GM23338 (cell line): ENCODE measurements around the gene DCUN1D2. TPM values are rescaled to one million over a fixed set of nuclear protein-coding genes. Genes with fewer than 3 reads are reported as not detected.
A peak's percentile ranks its signal among the peaks of the same experiment; 100 is the strongest.

Experiments used
- ATAC-seq: fragments of 200-7000 bp; cut with Tn5 transposase; 3 replicates; pipeline ENCODE4 v1.9.1; 2020
- DNase-seq: peaks from one replicate; pipeline ENCODE4 v3.0.0-alpha.2; 2015; ENCODE audit warnings: low spot score
- H2AFZ ChIP-seq: fragments of 200-600 bp; sonication (generic); 2 replicates; pipeline ENCODE4 v1.8.0; 2016; ENCODE audit warnings: antibody characterized with exemption, mild to moderate bottlenecking, moderate library complexity
- H3F3A ChIP-seq: fragments of 200-600 bp; sonication (generic); replicated peaks from 2 replicates; pipeline ENCODE4 v1.8.0; 2017; ENCODE audit warnings: antibody characterized with exemption, mixed run types, low read depth
- H3K27ac ChIP-seq: fragments of 200-600 bp; sonication (generic); 2 replicates; pipeline ENCODE4 v1.6.1; 2016; ENCODE audit warnings: low read depth
- H3K27me3 ChIP-seq: fragments of 200-600 bp; sonication (generic); 2 replicates; pipeline ENCODE4 v1.8.0; 2016; ENCODE audit warnings: mild to moderate bottlenecking, mixed run types, moderate library complexity; ENCODE audit not compliant: insufficient read depth
- H3K36me3 ChIP-seq: fragments of 200-600 bp; sonication (generic); 2 replicates; pipeline ENCODE4 v1.8.0; 2016; ENCODE audit warnings: mild to moderate bottlenecking; ENCODE audit not compliant: insufficient read depth
- H3K4me1 ChIP-seq: fragments of 200-600 bp; sonication (generic); 2 replicates; pipeline ENCODE4 v1.8.0; 2016; ENCODE audit warnings: mild to moderate bottlenecking, moderate library complexity; ENCODE audit not compliant: insufficient read depth
- H3K4me2 ChIP-seq: fragments of 200-600 bp; sonication (generic); 2 replicates; pipeline ENCODE4 v1.7.1; 2017; ENCODE audit warnings: mixed run types
- H3K4me3 ChIP-seq: fragments of 200-600 bp; sonication (generic); 2 replicates; pipeline ENCODE4 v1.6.1; 2016; ENCODE audit warnings: mixed run types
- H3K79me2 ChIP-seq: fragments of 200-600 bp; sonication (generic); replicated peaks from 2 replicates; pipeline ENCODE4 v1.8.0; 2017; ENCODE audit warnings: mild to moderate bottlenecking; ENCODE audit not compliant: insufficient read depth
- H3K9me2 ChIP-seq: fragments of 200-600 bp; sonication (generic); 2 replicates; pipeline ENCODE4 v1.8.0; 2017; ENCODE audit not compliant: insufficient read depth
- H4K20me1 ChIP-seq: fragments of 200-600 bp; sonication (generic); replicated peaks from 2 replicates; pipeline ENCODE4 v1.8.0; 2017; ENCODE audit warnings: mild to moderate bottlenecking; ENCODE audit not compliant: insufficient read depth
- H3K27ac Mint-ChIP-seq: 2 replicates; pipeline ENCODE4 v1.8.0; 2020; ENCODE audit warnings: inconsistent platforms, mild to moderate bottlenecking, moderate library complexity, mixed read lengths
- H3K27me3 Mint-ChIP-seq: 3 replicates; pipeline ENCODE4 v1.8.0; 2022; ENCODE audit warnings: low read depth, mild to moderate bottlenecking, moderate library complexity, mixed read lengths, inconsistent platforms; ENCODE audit not compliant: insufficient read depth, poor library complexity
- H3K36me3 Mint-ChIP-seq: 3 replicates; pipeline ENCODE4 v1.8.0; 2021; ENCODE audit warnings: low read depth, mild to moderate bottlenecking, inconsistent platforms, moderate library complexity, mixed read lengths
- H3K4me1 Mint-ChIP-seq: 3 replicates; pipeline ENCODE4 v1.8.0; 2020; ENCODE audit warnings: mild to moderate bottlenecking, inconsistent platforms, mixed read lengths
- H3K4me3 Mint-ChIP-seq: 3 replicates; pipeline ENCODE4 v1.8.0; 2021; ENCODE audit warnings: moderate library complexity, mild to moderate bottlenecking, inconsistent platforms, mixed read lengths
- H3K9me3 Mint-ChIP-seq: 3 replicates; pipeline ENCODE4 v1.8.0; 2020; ENCODE audit warnings: moderate library complexity, mild to moderate bottlenecking, inconsistent platforms, mixed read lengths
- CREB1 ChIP-seq: fragments of 250-450 bp; sonication (Bioruptor Pico); IDR thresholded peaks from 2 replicates; pipeline ENCODE4 v1.5.0; 2020; ENCODE audit warnings: low read depth, mild to moderate bottlenecking, moderate library complexity
- EZH2 ChIP-seq: fragments of 200-600 bp; sonication (generic); IDR thresholded peaks from one replicate; pipeline ENCODE4 v1.8.0; 2017; ENCODE audit warnings: antibody characterized with exemption, mild to moderate bottlenecking, low read depth; ENCODE audit not compliant: unreplicated experiment
- EZH2phosphoT487 ChIP-seq: fragments of 200-600 bp; sonication (generic); IDR thresholded peaks from one replicate; pipeline ENCODE4 v1.8.1; 2018; ENCODE audit warnings: antibody characterized with exemption; ENCODE audit not compliant: unreplicated experiment
- JUNB ChIP-seq: IDR thresholded peaks from one replicate; pipeline ENCODE4 v1.6.1; 2016; ENCODE audit warnings: antibody characterized with exemption; ENCODE audit not compliant: unreplicated experiment
- NANOG ChIP-seq: IDR thresholded peaks from 2 replicates; pipeline ENCODE4 v1.6.1; 2016; ENCODE audit warnings: antibody characterized with exemption, borderline replicate concordance
- POLR2AphosphoS5 ChIP-seq: IDR thresholded peaks from 2 replicates; pipeline ENCODE4 v1.6.1; 2016; ENCODE audit warnings: antibody characterized with exemption, low read depth
- STAT1 ChIP-seq: IDR thresholded peaks from one replicate; pipeline ENCODE4 v1.6.1; 2016; ENCODE audit warnings: antibody characterized with exemption; ENCODE audit not compliant: unreplicated experiment
- ZNF114 ChIP-seq: fragments of 250-450 bp; sonication (Bioruptor Pico); IDR thresholded peaks from 2 replicates; pipeline ENCODE4 v1.5.0; 2020; ENCODE audit warnings: mild to moderate bottlenecking, moderate library complexity
- ZNF331 ChIP-seq: fragments of 250-450 bp; sonication (Bioruptor Pico); IDR thresholded peaks from 2 replicates; pipeline ENCODE4 v1.5.0; 2020; ENCODE audit warnings: low read depth, mild to moderate bottlenecking, moderate library complexity
- polyA plus RNA-seq: library from polyadenylated mRNA; unstranded; fragments of >200 nt; fragmentation: Nextera tagmentation; extraction: Ambion mirVana; gene quantifications from 2 replicates; pipeline ENCODE4 v1.2.1, GENCODE V29; 2016
- total RNA-seq: library from RNA; depleted of rRNA; stranded (reverse); fragments of >200 nt; shearing (Covaris generic); gene quantifications from 2 replicates; pipeline ENCODE4 v1.2.3, GENCODE V29; 2014
- TF ChIP-seq, protein P1 (sequence below), 2 experiments: fragments of 200-600 bp in 1 of 2; sonication (generic) in 1 of 2; conservative IDR thresholded peaks; 2 replicates each; pipeline versions ENCODE4 v1.5.1 to v1.6.1; 2016 to 2017; ENCODE audit warnings: antibody characterized with exemption in 2 of 2, low read depth in 2 of 2, mild to moderate bottlenecking in 2 of 2, moderate library complexity in 1 of 2
- TF ChIP-seq, protein P2 (sequence below): IDR thresholded peaks from one replicate; pipeline ENCODE4 v1.6.1; 2018; ENCODE audit warnings: antibody characterized with exemption; ENCODE audit not compliant: unreplicated experiment
- TF ChIP-seq, protein P3 (sequence below): fragments of 250-450 bp; sonication (Bioruptor Pico); IDR thresholded peaks from 2 replicates; pipeline ENCODE4 v1.5.0; 2020; ENCODE audit warnings: mild to moderate bottlenecking, moderate library complexity
- TF ChIP-seq, protein P4 (sequence below): IDR thresholded peaks from 2 replicates; pipeline ENCODE4 v1.6.1; 2016; ENCODE audit warnings: antibody characterized with exemption

Gene DCUN1D2
- total and polyA plus RNA-seq, 2 experiments from 2014 or later: 12.3 to 38.0 TPM

DNA sequence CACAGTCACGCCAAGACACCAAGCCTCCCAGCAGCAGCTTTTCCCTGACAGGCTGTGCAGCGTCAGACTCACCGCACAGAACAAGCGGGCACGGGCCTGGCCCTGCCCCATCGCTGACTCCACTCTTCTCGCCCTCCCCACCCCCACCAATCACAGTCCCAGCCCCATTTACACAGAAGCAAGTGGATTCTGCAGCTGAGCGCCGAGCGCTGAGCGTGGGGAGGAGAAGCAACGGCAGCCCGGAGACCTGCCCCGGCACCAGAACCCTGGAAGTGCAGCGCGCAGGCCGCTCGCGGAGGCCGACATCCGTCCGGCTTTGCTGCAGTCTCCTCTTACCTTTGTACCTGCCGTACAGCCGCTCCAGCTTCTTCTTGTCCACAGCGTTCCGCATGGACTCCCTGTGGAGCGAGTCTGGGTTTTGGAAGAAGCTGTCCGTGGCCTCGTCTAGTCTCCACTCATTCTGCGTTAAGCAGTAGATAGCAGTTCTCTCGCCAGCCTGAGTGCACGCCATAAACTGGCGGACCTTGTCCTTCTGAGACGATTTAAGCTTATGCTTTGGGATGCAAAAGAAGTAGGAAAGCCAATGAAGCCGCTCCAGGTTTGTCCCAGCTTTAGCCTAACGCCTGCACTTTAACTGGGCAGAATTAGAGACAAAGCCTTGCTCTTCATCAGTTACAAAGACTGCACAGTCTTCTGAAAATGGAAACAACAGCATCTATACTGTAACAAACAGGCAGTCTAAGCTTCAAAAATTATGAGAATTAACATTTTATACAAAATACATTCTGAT is 6.8 kb downstream of the DCUN1D2 start:
- Histone ChIP-seq H3K79me2 (peaks cover 98% of the 10 kb centered on the region), H3K4me2 (no peak overlapping the region), H3K9me2 (no peaks in the 10 kb centered on the region), H2AFZ (no peak overlapping the region), H3K27me3 (no peaks in the 10 kb centered on the region), H3K4me1 (peaks cover 38% of the 10 kb centered on the region), H3K4me3 (no peak overlapping the region), H3K27ac (no peak overlapping the region; the same call in 1 of the 2 replicates), H4K20me1 (peaks cover 87% of the 10 kb centered on the region), H3K36me3 (peaks cover 8% of the 10 kb centered on the region; the same call in 1 of the 2 replicates), H3F3A (0 out of 2 replicates have a peak, but pooled peaks cover 8% of the 10 kb centered on the region)
- no peak for TF ChIP-seq EZH2
- TF ChIP-seq, protein P1, sequence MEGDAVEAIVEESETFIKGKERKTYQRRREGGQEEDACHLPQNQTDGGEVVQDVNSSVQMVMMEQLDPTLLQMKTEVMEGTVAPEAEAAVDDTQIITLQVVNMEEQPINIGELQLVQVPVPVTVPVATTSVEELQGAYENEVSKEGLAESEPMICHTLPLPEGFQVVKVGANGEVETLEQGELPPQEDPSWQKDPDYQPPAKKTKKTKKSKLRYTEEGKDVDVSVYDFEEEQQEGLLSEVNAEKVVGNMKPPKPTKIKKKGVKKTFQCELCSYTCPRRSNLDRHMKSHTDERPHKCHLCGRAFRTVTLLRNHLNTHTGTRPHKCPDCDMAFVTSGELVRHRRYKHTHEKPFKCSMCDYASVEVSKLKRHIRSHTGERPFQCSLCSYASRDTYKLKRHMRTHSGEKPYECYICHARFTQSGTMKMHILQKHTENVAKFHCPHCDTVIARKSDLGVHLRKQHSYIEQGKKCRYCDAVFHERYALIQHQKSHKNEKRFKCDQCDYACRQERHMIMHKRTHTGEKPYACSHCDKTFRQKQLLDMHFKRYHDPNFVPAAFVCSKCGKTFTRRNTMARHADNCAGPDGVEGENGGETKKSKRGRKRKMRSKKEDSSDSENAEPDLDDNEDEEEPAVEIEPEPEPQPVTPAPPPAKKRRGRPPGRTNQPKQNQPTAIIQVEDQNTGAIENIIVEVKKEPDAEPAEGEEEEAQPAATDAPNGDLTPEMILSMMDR (conservative IDR thresholded peaks at IDR 0.05; ENCODE audit: low read depth in 2 of 2): no peak
- no peak for TF ChIP-seq POLR2AphosphoS5
- no peak for TF ChIP-seq ZNF331 (CRISPR knock-in tag)
- TF ChIP-seq NANOG: no peak
- TF ChIP-seq, protein P2, sequence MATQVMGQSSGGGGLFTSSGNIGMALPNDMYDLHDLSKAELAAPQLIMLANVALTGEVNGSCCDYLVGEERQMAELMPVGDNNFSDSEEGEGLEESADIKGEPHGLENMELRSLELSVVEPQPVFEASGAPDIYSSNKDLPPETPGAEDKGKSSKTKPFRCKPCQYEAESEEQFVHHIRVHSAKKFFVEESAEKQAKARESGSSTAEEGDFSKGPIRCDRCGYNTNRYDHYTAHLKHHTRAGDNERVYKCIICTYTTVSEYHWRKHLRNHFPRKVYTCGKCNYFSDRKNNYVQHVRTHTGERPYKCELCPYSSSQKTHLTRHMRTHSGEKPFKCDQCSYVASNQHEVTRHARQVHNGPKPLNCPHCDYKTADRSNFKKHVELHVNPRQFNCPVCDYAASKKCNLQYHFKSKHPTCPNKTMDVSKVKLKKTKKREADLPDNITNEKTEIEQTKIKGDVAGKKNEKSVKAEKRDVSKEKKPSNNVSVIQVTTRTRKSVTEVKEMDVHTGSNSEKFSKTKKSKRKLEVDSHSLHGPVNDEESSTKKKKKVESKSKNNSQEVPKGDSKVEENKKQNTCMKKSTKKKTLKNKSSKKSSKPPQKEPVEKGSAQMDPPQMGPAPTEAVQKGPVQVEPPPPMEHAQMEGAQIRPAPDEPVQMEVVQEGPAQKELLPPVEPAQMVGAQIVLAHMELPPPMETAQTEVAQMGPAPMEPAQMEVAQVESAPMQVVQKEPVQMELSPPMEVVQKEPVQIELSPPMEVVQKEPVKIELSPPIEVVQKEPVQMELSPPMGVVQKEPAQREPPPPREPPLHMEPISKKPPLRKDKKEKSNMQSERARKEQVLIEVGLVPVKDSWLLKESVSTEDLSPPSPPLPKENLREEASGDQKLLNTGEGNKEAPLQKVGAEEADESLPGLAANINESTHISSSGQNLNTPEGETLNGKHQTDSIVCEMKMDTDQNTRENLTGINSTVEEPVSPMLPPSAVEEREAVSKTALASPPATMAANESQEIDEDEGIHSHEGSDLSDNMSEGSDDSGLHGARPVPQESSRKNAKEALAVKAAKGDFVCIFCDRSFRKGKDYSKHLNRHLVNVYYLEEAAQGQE: no peak
- TF ChIP-seq EZH2phosphoT487: no peak
- no peak for TF ChIP-seq CREB1 (CRISPR knock-in tag)
- TF ChIP-seq, protein P3, sequence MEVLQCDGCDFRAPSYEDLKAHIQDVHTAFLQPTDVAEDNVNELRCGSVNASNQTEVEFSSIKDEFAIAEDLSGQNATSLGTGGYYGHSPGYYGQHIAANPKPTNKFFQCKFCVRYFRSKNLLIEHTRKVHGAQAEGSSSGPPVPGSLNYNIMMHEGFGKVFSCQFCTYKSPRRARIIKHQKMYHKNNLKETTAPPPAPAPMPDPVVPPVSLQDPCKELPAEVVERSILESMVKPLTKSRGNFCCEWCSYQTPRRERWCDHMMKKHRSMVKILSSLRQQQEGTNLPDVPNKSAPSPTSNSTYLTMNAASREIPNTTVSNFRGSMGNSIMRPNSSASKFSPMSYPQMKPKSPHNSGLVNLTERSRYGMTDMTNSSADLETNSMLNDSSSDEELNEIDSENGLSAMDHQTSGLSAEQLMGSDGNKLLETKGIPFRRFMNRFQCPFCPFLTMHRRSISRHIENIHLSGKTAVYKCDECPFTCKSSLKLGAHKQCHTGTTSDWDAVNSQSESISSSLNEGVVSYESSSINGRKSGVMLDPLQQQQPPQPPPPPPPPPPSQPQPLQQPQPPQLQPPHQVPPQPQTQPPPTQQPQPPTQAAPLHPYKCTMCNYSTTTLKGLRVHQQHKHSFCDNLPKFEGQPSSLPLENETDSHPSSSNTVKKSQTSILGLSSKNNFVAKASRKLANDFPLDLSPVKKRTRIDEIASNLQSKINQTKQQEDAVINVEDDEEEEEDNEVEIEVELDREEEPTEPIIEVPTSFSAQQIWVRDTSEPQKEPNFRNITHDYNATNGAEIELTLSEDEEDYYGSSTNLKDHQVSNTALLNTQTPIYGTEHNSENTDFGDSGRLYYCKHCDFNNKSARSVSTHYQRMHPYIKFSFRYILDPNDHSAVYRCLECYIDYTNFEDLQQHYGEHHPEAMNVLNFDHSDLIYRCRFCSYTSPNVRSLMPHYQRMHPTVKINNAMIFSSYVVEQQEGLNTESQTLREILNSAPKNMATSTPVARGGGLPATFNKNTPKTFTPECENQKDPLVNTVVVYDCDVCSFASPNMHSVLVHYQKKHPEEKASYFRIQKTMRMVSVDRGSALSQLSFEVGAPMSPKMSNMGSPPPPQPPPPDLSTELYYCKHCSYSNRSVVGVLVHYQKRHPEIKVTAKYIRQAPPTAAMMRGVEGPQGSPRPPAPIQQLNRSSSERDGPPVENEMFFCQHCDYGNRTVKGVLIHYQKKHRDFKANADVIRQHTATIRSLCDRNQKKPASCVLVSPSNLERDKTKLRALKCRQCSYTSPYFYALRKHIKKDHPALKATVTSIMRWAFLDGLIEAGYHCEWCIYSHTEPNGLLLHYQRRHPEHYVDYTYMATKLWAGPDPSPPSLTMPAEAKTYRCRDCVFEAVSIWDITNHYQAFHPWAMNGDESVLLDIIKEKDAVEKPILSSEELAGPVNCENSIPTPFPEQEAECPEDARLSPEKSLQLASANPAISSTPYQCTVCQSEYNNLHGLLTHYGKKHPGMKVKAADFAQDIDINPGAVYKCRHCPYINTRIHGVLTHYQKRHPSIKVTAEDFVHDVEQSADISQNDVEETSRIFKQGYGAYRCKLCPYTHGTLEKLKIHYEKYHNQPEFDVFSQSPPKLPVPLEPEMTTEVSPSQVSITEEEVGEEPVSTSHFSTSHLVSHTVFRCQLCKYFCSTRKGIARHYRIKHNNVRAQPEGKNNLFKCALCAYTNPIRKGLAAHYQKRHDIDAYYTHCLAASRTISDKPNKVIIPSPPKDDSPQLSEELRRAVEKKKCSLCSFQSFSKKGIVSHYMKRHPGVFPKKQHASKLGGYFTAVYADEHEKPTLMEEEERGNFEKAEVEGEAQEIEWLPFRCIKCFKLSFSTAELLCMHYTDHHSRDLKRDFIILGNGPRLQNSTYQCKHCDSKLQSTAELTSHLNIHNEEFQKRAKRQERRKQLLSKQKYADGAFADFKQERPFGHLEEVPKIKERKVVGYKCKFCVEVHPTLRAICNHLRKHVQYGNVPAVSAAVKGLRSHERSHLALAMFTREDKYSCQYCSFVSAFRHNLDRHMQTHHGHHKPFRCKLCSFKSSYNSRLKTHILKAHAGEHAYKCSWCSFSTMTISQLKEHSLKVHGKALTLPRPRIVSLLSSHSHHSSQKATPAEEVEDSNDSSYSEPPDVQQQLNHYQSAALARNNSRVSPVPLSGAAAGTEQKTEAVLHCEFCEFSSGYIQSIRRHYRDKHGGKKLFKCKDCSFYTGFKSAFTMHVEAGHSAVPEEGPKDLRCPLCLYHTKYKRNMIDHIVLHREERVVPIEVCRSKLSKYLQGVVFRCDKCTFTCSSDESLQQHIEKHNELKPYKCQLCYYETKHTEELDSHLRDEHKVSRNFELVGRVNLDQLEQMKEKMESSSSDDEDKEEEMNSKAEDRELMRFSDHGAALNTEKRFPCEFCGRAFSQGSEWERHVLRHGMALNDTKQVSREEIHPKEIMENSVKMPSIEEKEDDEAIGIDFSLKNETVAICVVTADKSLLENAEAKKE (CRISPR knock-in tag): no peak
- TF ChIP-seq ZNF114 (CRISPR knock-in tag): no peak
- TF ChIP-seq, protein P4, sequence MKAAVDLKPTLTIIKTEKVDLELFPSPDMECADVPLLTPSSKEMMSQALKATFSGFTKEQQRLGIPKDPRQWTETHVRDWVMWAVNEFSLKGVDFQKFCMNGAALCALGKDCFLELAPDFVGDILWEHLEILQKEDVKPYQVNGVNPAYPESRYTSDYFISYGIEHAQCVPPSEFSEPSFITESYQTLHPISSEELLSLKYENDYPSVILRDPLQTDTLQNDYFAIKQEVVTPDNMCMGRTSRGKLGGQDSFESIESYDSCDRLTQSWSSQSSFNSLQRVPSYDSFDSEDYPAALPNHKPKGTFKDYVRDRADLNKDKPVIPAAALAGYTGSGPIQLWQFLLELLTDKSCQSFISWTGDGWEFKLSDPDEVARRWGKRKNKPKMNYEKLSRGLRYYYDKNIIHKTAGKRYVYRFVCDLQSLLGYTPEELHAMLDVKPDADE: no peak
- no peak for TF ChIP-seq JUNB
- no peak for TF ChIP-seq STAT1
- H3K27me3 Mint-ChIP-seq: peaks cover 4% of the 10 kb centered on the region
- H3K27ac Mint-ChIP-seq: no peak overlapping the region
- no peak for DNase-seq
- H3K9me3 Mint-ChIP-seq: no peaks in the 10 kb centered on the region; the same call in 2 of the 3 replicates
- peaks cover 39% of the 10 kb centered on the region for H3K4me1 Mint-ChIP-seq
- H3K4me3 Mint-ChIP-seq: no peak overlapping the region
- ATAC-seq: peak; percentile 50
- H3K36me3 Mint-ChIP-seq: peaks cover 16% of the 10 kb centered on the region
